Measurements from ENCODE around the gene HOXC13. TPM values are rescaled to one million over a fixed set of nuclear protein-coding genes. Genes with fewer than 3 reads are reported as not detected.

HOXC13 gene
- total and polyA plus RNA-seq, 9 of the 15 experiments (the other 6 are each of a cell fraction or from before 2014, with no cell fraction given) = 0.03 to 0.29 (median 0.17) TPM; not detected in 2

DNA sequence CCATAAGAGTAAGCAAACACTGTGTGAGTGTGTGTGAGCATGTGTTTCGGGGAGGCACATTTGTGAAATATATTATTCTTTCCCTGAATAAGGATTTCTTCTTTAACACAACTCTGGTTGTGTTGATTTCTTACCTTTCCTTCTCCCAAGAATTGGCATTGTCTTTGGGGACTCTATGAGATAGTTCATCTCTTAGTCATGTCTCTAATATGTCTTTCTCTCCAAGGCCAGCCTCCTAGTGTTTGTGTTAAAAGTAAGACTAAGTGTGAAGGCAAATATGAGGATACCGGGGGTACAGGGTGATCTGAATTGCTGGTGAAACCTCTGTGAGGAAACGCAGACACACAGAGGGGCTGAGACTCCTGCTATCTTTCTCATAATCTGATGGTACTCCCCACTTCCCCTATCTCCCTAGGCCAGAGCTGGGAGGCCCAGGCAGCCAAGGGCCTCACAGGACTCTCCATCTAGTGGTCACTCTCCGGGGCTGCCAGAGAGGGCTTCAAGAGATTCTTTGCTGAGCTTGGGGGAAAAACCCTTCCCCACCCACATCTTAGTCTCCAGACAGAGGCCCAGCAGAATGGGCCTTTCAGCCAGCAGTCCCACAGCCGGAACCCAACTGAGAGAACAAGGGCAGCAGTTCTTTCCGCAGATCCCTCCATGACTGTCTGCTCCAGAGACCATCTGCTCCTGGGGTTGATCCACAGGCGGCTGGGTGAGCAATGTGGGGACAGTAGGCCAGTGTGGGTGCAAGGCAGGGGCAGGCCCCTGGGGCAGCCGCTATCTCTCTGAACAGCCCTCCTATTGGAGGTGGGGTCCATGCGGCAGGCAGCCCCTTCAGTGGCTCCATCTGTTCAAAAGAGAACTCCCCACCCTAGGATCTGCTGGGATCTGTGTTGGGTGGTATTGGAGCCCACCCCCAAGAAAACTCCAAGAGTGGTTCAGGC is 10.3 kb downstream of the HOXC13 start (continued):
- TF ChIP-seq, protein P1, sequence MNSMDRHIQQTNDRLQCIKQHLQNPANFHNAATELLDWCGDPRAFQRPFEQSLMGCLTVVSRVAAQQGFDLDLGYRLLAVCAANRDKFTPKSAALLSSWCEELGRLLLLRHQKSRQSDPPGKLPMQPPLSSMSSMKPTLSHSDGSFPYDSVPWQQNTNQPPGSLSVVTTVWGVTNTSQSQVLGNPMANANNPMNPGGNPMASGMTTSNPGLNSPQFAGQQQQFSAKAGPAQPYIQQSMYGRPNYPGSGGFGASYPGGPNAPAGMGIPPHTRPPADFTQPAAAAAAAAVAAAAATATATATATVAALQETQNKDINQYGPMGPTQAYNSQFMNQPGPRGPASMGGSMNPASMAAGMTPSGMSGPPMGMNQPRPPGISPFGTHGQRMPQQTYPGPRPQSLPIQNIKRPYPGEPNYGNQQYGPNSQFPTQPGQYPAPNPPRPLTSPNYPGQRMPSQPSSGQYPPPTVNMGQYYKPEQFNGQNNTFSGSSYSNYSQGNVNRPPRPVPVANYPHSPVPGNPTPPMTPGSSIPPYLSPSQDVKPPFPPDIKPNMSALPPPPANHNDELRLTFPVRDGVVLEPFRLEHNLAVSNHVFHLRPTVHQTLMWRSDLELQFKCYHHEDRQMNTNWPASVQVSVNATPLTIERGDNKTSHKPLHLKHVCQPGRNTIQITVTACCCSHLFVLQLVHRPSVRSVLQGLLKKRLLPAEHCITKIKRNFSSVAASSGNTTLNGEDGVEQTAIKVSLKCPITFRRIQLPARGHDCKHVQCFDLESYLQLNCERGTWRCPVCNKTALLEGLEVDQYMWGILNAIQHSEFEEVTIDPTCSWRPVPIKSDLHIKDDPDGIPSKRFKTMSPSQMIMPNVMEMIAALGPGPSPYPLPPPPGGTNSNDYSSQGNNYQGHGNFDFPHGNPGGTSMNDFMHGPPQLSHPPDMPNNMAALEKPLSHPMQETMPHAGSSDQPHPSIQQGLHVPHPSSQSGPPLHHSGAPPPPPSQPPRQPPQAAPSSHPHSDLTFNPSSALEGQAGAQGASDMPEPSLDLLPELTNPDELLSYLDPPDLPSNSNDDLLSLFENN (IDR thresholded peaks at IDR 0.05; ENCODE audit: low read depth in 2 of 2, low read length in 2 of 2) = 0 out of 4 replicates have a peak, but pooled peaks of 1 of the 2 experiments have one; percentile 44
- TF ChIP-seq TEAD2 (tag; IDR thresholded peaks at IDR 0.05) (no peak), ZNF354B (CRISPR knock-in tag; IDR thresholded peaks at IDR 0.05) (no peak), ZNF830 (CRISPR knock-in tag; IDR thresholded peaks at IDR 0.05) (0 out of 2 replicates have a peak, but pooled peaks have one; percentile 11), ZNF217 (CRISPR knock-in tag; IDR thresholded peaks at IDR 0.05) (no peak), ZNF408 (CRISPR knock-in tag; IDR thresholded peaks at IDR 0.05; ENCODE audit: low read depth) (no peak), FOXJ2 (tag; IDR thresholded peaks at IDR 0.05) (no peak), SREBF1 (IDR thresholded peaks at IDR 0.05; ENCODE audit: borderline replicate concordance, low read depth, low read length) (no peak), TBP (optimal IDR thresholded peaks at IDR 0.05; ENCODE audit: low read depth, low read length) (no peak), ZNF175 (CRISPR knock-in tag; IDR thresholded peaks at IDR 0.05; ENCODE audit: low read depth) (0 out of 2 replicates have a peak, but pooled peaks have one; percentile 16), NONO (IDR thresholded peaks at IDR 0.05; ENCODE audit: low read depth in 2 of 2, low read length in 1 of 2) (0 out of 4 replicates have a peak, but pooled peaks of 1 of the 2 experiments have one; percentile 36), HCFC1 (IDR thresholded peaks at IDR 0.05; ENCODE audit: low read depth, low read length) (no peak), SMAD2 (IDR thresholded peaks at IDR 0.05; ENCODE audit: low read depth, low read length) (no peak), BDP1 (IDR thresholded peaks at IDR 0.05; ENCODE audit: insufficient read depth, insufficient read length) (no peak), GATA2 (CRISPR knock-in tag; IDR thresholded peaks at IDR 0.05) (peak; percentile 89)
- TF ChIP-seq, protein P2, sequence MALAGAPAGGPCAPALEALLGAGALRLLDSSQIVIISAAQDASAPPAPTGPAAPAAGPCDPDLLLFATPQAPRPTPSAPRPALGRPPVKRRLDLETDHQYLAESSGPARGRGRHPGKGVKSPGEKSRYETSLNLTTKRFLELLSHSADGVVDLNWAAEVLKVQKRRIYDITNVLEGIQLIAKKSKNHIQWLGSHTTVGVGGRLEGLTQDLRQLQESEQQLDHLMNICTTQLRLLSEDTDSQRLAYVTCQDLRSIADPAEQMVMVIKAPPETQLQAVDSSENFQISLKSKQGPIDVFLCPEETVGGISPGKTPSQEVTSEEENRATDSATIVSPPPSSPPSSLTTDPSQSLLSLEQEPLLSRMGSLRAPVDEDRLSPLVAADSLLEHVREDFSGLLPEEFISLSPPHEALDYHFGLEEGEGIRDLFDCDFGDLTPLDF (CRISPR knock-in tag; IDR thresholded peaks at IDR 0.05) = no peak
- TF ChIP-seq, protein P3, sequence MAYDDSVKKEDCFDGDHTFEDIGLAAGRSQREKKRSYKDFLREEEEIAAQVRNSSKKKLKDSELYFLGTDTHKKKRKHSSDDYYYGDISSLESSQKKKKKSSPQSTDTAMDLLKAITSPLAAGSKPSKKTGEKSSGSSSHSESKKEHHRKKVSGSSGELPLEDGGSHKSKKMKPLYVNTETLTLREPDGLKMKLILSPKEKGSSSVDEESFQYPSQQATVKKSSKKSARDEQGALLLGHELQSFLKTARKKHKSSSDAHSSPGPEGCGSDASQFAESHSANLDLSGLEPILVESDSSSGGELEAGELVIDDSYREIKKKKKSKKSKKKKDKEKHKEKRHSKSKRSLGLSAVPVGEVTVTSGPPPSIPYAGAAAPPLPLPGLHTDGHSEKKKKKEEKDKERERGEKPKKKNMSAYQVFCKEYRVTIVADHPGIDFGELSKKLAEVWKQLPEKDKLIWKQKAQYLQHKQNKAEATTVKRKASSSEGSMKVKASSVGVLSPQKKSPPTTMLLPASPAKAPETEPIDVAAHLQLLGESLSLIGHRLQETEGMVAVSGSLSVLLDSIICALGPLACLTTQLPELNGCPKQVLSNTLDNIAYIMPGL (CRISPR knock-in tag; IDR thresholded peaks at IDR 0.05) = no peak
- TF ChIP-seq, protein P4, sequence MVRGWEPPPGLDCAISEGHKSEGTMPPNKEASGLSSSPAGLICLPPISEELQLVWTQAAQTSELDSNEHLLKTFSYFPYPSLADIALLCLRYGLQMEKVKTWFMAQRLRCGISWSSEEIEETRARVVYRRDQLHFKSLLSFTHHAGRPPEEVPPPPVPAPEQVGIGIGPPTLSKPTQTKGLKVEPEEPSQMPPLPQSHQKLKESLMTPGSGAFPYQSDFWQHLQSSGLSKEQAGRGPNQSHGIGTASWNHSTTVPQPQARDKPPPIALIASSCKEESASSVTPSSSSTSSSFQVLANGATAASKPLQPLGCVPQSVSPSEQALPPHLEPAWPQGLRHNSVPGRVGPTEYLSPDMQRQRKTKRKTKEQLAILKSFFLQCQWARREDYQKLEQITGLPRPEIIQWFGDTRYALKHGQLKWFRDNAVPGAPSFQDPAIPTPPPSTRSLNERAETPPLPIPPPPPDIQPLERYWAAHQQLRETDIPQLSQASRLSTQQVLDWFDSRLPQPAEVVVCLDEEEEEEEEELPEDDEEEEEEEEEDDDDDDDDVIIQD (CRISPR knock-in tag; IDR thresholded peaks at IDR 0.05) = no peak

Measured in K562 (cell line).